GM06990 (cell line): ENCODE results near the gene FANCC.

Source experiments
- DNase-seq: peaks from one replicate; pipeline ENCODE4 v3.0.0-alpha.2; 2011; ENCODE audit not compliant: insufficient read length; ENCODE audit errors: extremely low read depth
- H3K27me3 ChIP-seq: replicated peaks from 2 replicates; pipeline ENCODE4 v1.6.0; 2011; ENCODE audit warnings: low read length; ENCODE audit not compliant: control insufficient read depth, insufficient read depth
- H3K36me3 ChIP-seq: 2 replicates; pipeline ENCODE4 v1.5.1; 2011; ENCODE audit warnings: low read length; ENCODE audit not compliant: control insufficient read depth, insufficient read depth
- H3K4me3 ChIP-seq: replicated peaks from 2 replicates; pipeline ENCODE4 v1.5.1; 2011; ENCODE audit warnings: low read depth, mild to moderate bottlenecking, control low read depth, low read length
- TF ChIP-seq, protein P1 (sequence below): IDR thresholded peaks from 2 replicates; pipeline ENCODE4 v1.5.1; 2011; ENCODE audit warnings: low read length, control low read depth, mild to moderate bottlenecking, inconsistent platforms; ENCODE audit not compliant: insufficient read depth, poor library complexity, severe bottlenecking

Gene FANCC

DNA sequence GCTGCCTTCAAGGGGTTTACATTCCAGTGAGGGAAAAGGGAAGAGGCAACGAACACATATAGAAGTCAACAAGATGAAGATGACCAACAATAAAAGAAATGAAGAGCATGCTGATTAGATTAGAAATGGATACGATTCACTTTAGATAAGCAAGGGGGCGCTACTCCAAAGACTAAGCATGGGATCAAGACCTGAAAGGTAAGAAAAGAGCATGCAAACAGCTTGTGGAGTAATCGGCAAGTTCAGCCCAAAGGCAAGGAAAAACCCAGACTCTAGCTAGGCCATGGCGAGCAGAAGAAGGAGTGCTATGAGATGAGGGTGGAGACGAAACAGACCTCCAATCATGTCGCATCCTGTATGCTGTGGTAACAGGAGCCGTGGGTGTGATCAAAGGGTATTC is 124.4 kb downstream of the FANCC start:
- Histone ChIP-seq H3K27me3 (no peaks in the 10 kb centered on the region), H3K4me3 (no peak overlapping the region), H3K36me3 (no peaks in the 10 kb centered on the region)
- TF ChIP-seq, protein P1, sequence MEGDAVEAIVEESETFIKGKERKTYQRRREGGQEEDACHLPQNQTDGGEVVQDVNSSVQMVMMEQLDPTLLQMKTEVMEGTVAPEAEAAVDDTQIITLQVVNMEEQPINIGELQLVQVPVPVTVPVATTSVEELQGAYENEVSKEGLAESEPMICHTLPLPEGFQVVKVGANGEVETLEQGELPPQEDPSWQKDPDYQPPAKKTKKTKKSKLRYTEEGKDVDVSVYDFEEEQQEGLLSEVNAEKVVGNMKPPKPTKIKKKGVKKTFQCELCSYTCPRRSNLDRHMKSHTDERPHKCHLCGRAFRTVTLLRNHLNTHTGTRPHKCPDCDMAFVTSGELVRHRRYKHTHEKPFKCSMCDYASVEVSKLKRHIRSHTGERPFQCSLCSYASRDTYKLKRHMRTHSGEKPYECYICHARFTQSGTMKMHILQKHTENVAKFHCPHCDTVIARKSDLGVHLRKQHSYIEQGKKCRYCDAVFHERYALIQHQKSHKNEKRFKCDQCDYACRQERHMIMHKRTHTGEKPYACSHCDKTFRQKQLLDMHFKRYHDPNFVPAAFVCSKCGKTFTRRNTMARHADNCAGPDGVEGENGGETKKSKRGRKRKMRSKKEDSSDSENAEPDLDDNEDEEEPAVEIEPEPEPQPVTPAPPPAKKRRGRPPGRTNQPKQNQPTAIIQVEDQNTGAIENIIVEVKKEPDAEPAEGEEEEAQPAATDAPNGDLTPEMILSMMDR = peak; percentile 31
- DNase-seq = no peak

DNA sequence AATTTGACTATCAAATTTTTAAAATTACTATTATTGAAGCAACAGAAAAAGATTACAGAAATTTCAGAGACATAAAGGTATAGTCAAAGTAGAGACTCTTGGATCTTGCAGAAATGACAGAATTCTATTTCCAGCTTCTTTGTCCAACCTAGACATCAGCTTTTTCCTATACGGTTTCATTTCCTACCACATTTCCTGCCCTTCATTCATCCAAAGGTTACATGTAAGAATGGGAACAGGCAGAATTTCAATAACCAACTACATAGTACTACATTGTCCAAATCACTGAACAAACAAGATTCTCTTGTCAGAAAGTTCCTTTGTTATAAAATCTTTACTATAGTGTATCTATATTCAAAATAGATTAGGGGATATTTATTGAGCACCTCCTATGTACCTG is 124.9 kb downstream of the FANCC start:
- H3K27me3 ChIP-seq = no peaks in the 10 kb centered on the region
- DNase-seq = no peak
- TF ChIP-seq, protein P1 = no peak
- no peaks in the 10 kb centered on the region for H3K36me3 ChIP-seq
- no peak overlapping the region for H3K4me3 ChIP-seq

DNA sequence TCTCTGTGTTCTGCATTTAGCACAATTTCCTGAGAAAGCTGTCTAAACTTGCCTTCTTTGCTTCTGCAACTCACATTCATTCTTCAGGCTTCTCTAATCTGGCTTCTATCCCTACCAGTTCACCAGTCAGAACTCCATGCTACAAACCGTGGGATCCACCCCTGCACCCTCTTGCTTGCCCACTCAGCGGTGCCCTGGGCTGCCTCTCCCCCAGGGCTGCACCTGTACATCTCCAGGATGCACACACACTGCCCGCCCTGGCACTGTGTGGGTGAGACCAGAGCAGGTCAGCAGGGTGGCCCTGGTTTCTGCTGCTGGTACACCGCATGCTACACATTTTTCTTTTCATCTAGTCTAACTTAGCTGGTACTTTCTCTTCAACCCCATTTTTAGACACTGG is 127.1 kb downstream of the FANCC start:
- TF ChIP-seq, protein P1 = no peak
- no peaks in the 10 kb centered on the region for H3K36me3 ChIP-seq
- no peak overlapping the region for H3K4me3 ChIP-seq
- no peaks in the 10 kb centered on the region for H3K27me3 ChIP-seq
- DNase-seq = no peak

DNA sequence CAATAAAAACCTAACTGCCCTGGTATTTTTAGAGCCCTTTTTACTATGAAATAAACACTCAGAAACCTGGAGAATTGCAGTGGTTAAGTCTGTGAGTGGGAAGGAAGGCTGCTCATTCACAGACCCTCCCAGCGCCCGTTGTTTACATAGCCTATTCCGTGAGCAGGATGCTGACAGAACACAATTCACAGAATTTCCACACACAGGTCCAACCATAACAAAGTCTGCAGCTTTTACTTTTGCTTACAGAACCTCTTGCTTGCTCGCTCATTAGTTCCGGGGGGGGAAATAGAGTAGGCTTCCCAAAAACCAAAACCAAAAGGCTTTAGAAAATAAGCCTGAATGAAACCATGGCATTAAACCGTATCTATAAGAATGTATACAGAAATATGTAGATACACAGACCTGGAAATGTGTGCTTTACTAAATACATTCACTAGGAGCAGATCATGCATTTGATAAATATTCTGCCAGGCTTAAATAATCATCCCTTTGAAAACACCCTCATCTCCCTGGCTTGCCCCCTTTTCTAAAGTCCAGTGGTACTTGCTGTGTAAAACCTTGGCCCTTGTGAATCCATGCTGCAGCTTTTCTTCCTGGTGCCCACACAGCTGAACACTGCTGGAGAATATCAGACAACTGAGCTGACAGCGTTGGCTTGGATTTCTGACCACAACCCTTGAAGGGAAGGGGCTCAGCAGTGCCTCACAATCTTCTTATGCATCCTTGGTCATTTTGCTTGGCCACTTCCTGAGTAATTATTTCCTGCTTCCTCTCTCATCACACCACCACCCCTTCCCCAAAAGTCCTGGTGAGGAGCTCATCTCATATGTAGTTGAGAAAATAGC is 128.0 kb downstream of the FANCC start:
- no peaks in the 10 kb centered on the region for H3K27me3 ChIP-seq
- no peak for DNase-seq
- H3K36me3 ChIP-seq = no peaks in the 10 kb centered on the region
- TF ChIP-seq, protein P1 = no peak
- H3K4me3 ChIP-seq = no peak overlapping the region

DNA sequence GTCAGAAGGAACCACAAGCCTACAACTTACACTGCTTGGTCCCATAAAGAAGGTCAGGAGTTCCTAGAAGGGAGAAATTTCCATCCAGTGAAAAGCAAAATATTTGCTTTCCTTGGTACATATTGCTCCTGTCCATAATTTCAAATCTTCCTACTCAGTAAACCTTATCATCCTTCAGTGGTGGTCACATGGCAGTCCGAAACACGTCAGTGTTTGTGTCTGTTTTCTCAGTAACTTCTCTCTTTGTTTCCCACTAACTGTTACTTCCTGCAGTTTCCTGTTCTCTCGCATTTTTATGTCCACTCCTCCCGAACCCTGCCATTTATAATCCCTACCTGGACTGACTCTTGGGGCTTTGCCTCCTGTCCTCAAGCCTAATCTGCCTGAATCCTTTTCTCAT is 129.1 kb downstream of the FANCC start:
- no peak for DNase-seq
- TF ChIP-seq, protein P1 = no peak
- Histone ChIP-seq H3K27me3 (no peaks in the 10 kb centered on the region), H3K36me3 (no peaks in the 10 kb centered on the region), H3K4me3 (no peak overlapping the region)
